Amniotic stem cell (primary cell): Measurements from ENCODE around the gene KCNC2.
A peak's percentile ranks its signal among the peaks of the same experiment; 100 is the strongest.
"Not testable (repeated sequence)": the region's sequence is repeated elsewhere in the genome, so short reads cannot be mapped to it uniquely, and the experiment has no call there.

Experiments used
- DNase-seq: peaks from one replicate; lab custom pipeline; 2025; lab: John Stamatoyannopoulos, UW

Gene KCNC2

DNA sequence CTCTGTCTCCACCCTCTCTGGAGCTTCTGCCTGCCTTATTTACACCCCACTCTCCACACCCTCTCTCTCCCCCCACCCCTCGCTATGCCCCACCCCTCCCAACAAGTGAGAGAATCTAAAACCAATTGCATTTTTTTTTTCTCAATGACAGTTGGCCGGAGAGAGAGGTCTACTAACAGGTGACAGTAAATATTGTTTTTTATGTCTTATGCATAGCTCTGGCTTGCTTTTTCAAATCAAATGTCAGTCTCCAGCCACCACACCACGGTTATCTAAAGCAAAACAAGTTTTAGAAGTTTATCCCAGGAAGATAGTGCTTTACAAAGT, at the start of gene KCNC2:
TSS of gene KCNC2 (minus strand) at position 28 of the 327 bp plus-strand sequence.
- DNase-seq = no peak

DNA sequence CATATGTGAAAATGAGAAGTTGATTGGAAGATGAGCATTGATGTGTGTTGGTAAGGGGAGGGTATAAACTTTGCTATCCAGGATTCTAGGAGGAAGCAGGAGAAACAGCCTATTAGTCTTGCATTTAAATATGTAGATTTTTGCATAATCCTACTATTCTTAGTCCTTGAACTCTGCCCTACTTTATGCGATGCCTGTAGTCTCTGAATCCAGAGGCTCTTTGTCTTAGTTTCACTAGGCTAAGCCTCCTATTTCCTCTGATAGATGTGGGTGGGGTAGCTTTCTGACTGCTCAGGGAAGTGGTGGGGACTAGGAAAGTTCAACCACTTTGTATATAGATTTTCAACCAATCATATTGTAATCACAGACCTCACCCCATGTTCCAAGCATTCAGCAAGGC, 49.5 kb upstream of the KCNC2 start:
- DNase-seq = no peak

DNA sequence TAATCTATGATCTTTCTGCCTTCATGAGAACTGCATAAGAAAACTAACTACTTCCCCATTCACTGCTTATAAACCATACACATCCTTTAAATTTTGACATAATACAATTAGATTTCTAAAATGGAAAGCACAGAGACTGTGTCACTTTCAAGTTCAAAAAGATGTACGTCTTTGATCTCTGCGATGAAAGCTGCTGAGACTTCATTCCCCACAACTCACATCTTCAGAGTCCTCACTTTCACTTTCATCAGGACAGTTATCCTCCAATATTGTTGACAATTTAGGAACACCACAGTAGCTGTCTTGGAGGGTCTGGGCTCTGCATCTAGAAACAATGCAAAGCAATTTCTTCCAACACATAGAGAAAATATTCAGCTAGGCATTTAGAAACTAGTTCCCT, 47.9 kb upstream of the KCNC2 start:
- no peak for DNase-seq

DNA sequence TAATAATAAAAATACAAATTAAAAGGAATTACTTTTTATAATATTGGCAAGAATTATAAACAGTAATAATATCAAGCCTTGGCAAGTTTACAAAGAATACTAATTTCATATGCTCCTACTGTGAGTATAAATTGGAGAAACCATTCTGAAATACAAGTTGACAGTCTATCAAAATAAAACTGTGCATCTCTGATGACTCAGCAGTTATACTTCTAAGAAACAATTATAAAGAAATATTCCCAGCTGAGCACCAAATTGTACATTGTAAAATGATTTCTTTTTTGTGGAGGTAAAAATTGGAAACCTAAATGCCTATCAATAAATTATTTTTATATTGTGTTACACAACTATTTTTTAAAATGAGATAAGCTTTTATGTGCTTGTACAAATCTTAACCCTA, 35.5 kb upstream of the KCNC2 start:
- DNase-seq = no peak

DNA sequence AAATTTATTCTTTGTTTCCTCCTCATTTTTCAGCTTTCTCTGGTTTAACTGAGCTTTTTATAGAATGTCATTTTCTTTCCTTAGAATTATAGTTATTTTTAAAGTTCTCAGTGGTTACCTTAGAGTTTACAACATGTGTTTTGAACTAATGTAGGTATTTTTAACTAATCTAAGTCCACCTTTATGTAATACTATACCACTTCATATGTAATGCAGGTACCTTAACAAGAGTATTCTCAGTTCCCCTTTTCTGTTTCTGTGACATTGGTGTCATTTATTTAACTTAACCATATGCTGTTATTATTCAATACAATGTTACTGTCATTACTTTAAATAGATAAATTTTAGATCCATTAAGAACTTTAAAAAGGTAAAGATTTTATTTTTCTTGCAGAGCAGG, 30.3 kb upstream of the KCNC2 start:
- DNase-seq = no peak

DNA sequence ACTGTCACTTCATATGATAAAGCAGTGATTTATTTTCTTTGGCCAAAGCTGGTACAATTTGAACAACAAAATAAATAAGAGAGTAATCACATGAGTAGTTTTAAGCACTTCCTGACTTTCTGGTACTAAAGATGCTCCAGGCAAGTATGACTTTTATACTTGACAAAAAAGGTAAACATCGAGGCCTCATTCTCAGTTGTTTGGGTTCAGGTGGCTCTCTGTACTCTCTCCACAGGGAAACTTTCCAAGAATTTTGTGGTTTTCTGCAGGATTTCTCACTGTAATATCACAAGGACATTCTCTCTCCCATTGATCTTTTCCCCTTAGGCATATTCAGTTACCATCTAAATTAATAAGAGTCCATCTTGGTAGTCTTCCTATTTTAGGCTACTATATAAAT, 26.6 kb upstream of the KCNC2 start:
- DNase-seq = no peak

DNA sequence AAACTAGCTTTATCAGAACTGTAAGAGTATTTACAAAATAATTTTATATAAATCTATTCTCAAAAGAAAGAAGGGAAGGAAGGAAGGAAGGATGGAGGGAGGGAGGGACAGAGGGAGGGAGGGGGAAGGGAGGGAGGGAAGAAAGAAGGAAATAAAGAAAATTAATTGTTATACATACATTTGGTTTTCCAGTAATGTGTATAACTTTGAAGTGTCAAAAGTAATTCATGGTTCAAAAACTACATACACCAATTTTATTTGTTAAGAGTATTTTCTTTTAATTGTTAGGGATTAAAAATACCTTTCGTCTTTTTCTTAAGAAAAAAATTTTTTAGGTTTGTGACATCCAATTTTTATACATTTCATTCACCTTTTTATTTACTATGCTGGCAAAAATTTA, 17.5 kb upstream of the KCNC2 start:
- no peak for DNase-seq

DNA sequence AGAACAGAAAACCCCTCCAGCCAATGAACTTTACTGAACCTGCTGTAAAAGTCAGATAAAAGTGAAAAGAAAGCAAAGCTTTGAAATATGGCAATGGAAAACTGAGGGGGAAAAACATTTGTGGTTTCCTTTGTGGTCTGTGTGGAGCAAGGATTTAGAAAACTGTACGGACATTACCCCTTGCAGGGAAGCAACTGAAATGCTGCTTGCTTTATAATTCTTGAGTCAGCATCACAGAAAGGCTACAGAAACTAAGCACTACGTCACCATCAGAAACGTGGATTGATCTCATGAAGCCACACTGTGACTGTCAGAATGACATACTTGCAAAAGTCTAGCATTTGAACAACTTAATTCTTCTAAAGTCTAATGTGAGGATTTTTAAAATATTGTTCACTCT, 2.4 kb upstream of the KCNC2 start:
- DNase-seq = no peak

DNA sequence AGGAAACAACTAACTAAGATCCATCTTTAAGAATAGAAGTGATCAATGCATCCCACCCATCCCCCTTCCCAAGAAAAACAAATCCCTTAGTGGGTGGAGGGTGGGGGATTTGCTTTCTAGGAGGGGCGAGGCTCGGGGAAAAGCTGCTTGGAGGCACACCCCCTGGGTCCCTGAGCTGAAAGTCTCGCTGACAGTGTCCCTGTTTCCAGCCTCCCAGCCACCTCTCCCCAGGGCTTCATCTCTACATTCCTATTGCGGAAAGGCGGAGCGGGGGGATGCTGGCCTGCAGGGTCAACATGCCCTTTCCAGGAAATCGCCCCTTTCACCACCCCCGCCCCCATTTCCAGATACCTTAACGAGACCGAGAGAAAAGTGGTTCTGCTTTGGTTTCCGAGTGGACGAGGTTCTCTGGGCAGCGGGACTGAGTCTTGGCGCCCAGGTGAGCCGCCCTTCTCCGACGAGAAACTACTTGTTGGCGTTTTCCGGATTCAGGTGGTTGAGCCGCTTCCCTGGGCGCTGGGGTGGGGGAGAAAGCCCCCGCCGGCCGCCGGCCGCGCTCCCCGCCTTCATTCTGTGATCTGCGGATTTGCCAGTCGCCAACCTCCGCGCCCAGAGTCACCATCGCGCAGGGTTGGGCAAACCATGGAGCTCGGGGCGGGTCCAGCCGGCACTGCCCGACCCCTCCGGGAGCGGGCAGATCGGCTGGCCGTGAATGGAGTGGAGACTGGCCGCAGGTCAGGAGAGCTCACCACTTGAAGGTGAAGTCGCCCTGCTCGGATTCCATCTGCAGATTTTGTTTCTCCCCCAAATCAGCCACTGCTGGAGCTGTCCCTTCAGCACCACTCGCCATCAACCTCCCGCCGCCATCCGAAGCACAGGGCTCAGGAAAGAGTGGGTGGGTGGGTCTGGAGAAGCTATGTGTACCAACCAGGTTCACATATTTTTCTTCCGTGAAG, 505 bp downstream of the KCNC2 start:
- no peak for DNase-seq

DNA sequence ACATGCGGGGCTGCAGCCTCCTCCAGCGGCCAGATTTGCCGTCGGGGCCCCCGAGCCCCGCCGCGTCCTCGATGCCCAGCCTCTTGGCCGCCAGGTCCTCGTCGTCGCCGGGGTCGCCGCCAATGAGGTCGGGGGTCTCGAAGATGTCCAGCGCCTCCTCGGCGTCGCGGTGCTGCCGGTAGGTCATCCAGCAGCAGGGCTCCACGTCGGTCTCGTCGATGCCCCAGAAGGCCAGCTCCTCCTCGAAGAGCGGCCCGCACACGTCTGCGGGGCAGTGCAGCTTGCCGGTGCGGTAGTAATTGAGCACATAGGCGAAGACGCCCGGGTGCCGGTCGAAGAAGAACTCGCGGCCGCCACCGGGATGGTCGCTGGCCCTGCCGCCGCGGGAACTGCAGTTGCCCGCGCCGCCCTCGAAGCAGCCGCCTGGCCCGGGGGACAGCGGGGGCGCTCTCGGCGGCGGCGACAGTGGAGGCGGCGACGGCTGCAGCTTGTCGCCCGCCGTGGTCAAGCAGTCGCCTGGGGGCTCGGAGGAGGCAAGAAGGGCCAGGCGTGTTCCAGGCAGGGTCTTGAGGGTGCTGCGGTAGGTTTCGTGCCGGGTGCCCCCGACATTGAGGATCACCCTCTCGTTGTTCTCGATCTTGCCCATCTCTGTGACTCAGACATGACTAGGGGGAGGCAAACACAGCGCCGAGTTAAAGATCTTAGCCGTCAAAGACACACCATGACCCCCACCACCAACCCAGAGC, 2.1 kb downstream of the KCNC2 start:
- DNase-seq = no peak

DNA sequence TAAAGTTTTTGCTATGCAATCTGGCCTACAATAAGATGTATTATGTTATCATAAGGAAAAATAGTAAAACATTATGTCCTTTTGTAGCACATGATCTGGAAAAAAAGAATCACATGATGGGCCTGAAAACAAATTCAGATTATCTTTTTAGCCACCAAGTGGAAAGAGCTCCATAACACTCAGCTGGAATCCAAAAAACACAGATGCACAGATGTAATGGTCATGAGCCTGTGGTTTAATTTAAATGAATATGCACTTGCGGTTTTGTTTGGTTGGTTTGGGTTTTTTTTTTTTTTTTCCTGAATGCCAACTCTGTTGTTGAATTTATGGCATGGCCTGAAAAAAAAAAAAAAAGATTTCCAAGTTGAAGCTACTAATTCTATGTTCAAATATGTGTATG, 4.1 kb downstream of the KCNC2 start:
- DNase-seq = no peak

DNA sequence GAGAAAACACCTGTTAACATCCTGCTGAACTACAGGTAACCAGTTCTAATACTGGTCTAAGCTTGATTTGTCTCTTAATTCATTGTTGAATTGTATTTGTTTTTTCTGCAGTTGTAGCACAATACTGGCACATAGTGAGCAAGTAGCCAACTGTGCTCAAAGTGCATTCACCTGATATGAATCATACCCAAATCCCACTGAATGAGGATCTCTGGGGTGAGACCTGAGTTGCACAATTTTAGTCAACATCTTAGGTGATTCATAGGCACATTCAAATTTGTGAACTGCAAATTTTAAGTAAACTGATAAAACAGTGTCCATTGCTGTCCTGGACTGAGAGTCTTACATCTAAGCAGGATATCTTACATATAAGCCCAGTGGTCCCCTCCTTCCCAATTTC, 12.8 kb downstream of the KCNC2 start:
- no peak for DNase-seq

DNA sequence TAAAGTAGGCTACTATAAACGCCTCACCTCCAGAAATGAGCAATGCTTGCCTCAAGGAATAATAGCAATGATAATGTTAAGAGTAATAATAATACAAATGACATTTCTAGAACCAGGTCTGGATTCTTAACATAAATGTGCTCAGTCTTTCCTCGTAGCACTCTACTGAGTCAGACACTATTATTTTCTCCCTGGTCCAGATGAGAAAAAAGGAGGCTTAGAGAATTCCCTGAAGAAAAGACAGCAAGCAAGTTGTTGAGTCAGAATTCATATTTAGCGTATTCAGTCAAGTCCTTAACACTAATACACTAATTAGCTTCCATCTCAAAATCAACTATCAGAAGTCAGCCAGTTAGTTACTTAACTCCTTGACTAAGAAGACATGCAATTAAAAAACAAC, 13.2 kb downstream of the KCNC2 start:
- DNase-seq = no peak

DNA sequence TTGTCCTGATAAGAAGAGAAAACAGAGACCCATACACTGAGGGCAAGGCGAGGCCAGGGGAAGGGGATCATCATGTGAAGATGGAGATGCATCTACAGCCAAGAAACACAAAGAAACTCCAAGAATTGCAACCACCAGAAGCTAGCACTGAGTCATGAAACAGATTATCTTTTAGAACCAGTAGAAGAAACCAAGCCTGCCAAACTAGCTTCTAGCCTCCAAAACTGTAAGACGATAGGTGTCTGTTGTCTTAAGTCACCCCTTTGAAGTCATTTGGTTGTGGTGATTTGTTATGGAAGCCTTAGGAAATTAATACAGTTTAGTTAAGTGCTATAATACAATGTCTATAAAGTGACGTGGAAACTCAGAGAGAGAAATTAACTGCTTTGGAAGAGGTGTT, 15.4 kb downstream of the KCNC2 start:
- DNase-seq = no peak

DNA sequence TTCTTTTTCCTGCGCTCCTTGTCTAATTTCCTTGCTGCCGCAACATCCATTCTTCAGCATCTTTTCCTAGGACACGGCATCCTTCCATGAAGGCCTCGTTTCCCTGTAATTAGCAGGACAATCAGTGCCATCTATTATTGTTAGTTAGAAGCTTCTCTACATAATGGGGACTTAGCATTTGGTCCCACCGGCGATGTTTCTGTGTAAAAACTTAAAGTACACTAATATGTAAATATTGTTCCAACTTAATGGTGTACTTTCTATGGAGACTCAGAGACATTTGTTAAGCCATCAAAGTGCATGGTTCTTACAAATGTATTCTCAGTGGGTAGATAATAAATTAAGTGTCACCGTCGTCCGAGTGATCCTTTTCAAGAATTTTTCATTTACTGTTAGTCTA, 17.4 kb downstream of the KCNC2 start:
- no peak for DNase-seq

DNA sequence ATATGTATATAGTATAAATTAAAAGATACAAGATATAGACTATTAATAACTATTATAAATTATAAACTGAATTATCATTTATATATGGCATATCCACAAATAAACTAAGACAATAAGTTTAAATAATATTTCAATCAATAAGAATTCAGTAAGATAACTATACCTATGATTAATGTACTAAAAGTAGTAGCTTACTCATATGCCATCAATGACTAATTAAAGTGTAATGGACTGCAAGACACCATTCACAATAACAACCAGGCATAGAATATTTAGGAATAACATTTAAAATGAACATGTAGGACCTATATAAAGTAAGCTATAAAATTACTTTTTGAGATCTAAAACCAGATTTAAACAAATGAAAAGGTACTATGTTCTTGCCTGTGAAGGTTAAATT, 18.8 kb downstream of the KCNC2 start:
- no peak for DNase-seq

DNA sequence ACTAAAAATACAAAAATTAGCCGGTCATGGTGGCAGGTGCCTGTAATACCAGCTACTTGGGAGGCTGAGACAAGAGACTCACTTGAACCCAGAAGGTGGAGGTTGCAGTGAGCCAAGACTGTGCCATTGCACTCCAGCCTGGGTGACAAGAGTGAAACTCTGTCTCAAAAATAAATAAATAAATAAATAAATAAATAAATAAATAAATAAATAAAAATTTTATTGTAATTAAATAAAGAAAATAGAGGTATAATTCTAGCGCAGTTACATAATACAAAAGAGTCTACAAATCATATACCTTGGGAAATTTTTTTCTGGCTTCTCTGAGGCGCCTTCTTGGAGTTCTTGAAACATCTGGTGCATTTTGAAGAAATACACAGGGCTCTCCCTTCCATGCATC, 23.8 kb downstream of the KCNC2 start:
- not testable (repeated sequence) for DNase-seq

DNA sequence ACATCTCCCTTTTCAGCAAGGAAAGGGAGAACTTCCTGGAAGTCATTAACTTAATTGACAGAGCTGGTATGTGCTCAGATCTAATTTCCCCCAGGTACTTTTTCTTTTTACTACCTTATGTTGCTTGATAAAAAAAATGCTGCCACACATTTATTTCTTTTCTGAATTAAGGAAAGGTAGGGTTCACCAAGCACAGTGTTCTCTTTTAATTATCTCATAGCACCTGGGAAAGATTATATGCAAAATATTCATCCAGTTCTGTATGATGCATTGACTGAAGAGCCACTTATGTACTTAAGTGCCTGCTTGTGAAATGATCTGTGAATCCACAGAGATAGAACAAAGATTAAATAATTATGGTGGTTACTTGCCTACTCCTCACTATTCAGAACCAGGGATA, 25.1 kb downstream of the KCNC2 start:
- DNase-seq = no peak

DNA sequence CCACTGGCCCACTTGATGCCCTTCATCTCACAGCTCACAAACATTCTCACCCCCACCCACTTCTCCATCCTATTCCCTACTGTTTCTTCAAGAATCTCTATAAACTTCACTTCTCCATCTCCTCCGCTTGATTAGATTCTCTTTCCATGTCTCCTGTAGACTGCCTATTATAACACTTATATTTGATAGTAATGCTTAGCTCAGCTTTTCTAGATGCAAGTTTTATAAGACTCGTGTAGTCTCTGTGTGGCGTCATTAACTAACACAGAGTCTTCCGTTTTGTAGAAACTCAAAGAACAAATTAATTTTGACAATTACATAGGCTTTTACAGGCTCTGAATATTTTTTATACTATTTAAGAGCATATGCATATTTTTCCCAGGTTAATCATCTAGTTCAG, 25.7 kb downstream of the KCNC2 start:
- no peak for DNase-seq

DNA sequence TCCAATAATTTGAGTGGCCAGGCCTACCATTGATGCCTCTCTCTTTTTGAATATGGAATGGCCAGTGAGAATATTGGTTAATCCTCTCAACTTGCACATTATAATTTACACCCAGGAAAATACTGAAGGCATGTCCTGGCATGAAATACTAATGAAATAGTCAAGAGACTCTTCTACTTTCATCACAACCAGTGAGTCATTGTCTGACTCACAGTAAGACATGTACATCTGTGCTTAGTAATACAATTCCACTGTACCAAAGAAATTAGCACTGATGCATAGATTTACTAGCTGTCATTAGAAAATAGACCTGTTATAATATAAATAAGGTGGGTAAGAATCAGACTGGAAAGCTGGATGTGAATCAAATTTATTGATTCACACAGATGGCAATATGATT, 31.6 kb downstream of the KCNC2 start:
- peak; percentile 85 for DNase-seq

DNA sequence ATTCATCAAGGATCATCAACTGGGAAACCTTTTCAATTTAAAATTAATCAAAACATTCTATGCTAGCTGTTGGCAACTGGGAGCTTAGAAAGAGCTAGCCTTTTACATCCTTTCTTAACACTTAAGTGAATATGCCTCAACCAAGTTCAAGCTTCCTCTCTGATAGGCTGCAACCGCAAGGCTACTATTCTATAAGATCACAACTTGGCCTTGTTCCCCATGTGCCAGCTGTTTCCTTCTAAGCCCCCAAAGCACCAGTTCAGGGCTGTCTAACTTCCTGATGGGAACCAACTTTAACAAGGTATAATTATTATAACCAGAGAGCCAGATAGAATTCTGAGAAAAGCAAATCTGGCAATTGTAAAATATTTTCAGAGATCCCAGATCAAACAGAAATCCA, 37.0 kb downstream of the KCNC2 start:
- no peak for DNase-seq

DNA sequence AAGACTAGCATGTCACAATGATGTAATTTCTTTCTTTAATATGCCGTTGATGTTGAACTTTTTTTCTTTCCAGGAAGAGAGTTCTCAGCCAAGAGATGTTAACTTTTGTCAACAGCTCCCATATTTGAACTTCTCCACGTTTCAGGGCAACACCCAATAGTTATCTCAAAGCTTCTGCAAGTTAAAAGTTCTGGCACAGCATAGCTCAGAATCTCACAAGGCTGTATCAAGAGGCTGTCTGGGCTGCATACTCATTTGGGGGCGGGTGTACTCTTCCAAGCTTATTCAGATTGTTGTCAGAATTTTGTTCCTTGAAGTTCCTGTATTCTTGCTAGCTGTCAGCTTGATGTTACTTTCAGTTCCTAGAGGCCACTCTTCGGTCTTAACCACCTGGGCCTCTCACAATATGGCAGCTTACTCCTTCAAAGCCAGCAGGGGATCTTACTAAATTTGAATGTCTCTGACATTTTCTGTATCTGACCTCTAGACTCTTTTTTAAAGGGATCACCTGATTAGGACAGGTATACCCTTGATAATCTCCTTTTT, 38.9 kb downstream of the KCNC2 start:
- DNase-seq = no peak

DNA sequence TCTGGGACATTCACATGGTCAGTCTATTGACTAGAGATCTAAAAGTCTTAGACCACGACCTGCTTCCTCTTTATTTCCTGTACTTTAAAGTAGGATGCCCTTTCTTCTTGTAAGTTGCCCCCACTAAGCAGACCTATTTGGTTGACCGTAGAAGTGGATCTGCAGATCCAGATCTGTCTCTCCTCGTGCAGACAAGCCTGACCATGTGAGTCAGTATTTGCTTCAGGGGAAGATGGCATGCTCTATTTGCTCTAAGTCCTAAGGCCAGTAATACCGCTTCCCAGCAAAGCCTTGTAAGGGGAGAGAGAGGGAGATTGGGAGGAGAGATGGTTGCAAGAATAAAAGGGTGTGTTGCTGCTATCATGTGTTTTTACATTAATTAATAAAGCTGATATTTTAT, 46.8 kb downstream of the KCNC2 start:
- DNase-seq = no peak
